NCI-H1694 treated with DMSO at 0.1 percent for 48 hours (cell line): ENCODE data around the gene WDTC1.
"Not testable (repeated sequence)": the region's sequence is repeated elsewhere in the genome, so short reads cannot be mapped to it uniquely, and the experiment has no call there.

Source experiments
- DNase-seq: peaks from one replicate; lab custom pipeline; 2025; lab: John Stamatoyannopoulos, UW

WDTC1 gene

DNA sequence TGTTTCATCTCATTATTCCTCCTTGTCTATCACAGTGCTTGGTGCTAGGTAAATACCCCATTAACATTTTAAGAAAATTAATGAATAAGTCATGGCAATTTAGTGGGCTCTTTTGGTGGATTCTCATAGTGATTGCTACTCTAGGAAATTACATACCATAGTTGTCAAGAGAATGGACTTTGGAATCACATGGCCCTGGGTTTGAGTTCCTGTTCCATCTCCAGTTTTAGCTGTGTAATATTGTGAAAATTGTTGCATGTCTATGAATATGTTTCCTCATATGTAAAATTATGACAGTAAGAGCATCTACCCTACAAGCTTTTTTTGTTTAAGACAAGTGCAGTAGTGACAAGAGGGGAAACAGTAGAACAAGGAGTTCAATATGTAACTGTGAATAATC lies 20.7 kb downstream of the WDTC1 start:
- DNase-seq, result no peak

DNA sequence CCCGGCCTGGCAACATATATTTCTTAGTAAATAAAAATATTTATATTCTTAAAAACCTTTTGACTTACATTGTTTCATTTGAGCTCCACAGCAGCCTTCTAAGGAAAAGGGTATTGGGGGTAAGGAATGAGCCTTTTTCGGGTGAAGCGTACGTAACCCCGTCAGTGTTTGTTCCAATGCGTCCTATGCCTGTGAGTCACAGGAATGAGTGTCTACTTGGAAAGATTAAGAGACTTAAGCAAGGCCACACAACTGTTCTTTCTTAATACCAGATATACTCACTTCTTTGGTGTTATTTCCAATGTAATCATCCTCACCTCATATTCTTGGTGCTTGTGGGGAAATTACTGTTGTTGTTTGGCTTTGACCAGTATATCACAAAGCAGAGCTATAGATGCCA lies 22.7 kb downstream of the WDTC1 start:
- DNase-seq, result no peak

DNA sequence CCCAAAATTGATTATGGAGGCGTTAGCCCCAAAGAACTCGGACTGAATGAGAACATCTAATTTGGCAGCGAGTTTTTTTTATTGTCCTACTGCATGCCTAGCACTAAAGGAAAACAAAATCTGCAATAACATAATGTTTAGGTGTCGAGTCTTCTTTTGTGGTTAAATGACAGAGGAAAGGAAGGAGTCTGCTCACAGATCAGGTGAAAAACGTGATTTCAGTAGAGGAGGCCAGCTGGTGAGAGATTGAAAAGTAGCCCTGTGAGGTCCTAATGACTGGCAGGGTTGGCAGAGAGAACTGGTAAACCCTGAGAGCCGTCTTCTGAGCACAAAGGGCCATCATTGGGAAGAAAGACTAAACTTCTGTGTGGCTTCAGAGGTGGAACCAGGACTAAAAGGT lies 24.2 kb downstream of the WDTC1 start:
- DNase-seq, result no peak

DNA sequence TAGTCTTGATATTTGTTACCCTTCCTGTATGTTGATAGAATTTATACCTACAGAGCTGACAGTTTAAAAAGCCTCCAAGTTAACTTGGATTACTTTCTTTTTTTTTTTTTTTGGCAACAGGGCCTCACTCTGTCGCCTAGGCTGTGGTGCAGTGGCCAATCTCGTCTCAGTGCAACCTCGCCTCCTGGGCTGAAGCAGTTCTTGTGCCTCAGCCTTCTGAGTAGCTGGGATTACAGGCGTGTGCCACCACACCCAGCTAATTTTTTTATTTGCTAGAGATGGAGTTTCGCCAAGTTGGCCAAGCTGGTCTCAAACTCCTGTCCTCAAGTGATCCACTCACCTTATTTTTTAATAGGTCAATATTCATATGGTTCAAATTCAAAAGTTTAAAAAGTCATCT lies 32.7 kb downstream of the WDTC1 start:
- no peak for DNase-seq

DNA sequence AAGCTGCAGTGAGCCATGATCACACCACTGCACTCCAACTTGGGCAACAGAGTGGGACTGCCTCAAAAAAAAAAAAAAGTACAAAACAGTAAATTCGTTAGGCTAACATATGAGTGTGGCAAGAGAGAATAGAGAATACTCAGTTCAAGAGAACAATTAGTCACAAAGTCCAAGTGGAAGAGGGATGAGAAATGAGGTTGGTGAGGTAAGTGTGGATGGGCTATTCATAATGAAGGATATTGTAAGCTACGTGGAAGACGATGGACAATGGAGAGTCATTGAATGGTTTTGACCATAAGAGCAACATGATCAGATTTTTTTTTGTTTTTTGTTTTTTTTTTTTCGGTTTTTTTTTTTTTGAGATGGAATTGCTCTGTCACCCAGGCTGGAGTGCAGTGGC lies 34.8 kb downstream of the WDTC1 start:
- DNase-seq, result no peak

DNA sequence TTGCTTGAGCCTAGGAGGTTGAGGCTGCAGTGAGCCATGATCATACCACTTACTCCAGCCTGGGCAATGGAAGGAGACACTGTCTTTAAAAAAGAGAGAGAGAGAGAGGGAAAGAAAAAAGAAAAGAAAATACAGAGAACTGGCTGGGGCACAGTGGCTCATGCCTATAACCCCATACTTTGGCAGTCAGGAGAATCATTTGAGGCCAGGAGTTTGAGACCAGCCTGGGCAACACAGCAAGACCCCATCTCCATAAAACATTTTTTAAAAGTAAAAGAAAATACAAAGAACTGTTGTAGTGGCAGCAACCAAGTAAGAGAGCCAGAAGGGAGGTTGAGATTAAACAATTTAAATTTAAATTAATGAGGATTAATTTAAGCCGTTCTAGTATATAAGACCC lies 39.8 kb downstream of the WDTC1 start:
- DNase-seq, result no peak

DNA sequence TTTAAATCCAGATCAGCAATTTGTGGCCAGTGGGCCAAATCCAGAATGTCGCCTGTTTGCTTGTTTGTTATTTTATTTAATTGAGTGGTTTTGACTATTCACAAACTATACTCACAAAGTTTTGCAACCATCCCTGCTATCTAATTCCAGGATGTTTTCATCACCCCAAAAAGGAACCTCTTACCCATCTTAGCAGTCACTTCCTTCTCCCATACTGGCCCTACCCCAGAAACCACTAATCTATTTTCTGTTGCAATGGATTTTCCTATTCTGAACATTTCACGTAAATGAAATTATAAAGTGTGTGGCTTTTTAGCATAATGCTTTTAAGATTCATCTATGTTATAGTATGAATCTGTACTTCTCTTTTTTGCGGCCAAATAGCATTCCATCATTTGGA lies 41.3 kb downstream of the WDTC1 start:
- no peak for DNase-seq

DNA sequence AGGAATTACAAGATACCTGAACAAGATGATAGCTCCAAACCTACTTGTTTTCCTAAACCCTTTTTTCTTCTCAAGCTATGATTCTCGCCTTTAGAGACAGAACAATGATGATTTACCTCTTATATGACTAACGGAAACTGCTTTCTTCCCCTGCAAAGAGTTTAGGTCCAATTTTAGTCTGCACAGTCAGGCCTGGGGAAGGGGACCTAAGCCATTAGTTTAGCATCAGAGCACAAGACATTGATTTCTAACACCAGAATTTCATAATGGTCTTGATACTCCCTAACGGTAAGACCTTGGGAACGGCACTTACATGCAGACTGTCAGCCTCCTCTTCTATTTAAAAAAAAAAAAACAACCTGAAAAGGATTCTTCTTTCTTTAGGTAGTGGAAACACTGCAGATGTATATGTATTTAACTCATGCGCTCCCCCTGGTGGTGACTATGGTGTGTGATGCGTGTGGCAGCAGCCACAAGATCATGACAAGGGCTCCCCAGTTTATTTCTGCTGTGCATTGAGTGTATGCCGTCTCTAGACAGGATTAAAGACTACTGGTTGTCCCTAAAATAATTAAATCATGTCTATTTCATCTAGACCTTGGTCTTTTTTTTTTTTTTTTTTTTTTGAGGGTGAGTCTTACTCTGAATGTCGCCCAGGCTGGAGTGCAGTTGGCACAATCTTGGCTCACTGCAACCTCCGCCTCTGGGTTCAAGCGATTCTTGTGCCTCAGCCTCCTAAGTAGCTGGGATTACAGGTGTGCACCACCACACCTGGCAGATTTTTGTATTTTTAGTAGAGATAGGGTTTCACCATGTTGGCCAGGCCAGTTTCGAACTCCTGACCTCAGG lies 50.2 kb downstream of the WDTC1 start:
- peak; percentile 65 for DNase-seq

DNA sequence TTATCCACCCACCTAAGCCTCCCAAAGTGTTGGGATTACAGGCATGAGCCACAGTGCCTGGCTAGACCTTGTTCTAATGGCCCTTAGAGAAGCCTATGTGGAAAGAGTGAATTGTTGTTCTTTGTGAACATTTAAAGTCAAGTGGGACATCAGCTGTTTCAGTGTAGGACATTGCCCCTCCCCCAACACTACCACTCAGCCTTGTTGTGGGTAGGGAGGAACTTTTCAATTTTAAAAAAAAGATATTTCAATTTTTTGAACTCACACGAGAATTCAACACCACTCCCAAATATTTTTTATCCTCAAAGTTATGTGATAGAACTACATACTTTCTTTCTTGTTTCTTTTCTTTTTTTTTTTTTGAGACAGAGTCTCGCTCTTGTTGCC lies 50.8 kb downstream of the WDTC1 start:
- DNase-seq, result no peak

DNA sequence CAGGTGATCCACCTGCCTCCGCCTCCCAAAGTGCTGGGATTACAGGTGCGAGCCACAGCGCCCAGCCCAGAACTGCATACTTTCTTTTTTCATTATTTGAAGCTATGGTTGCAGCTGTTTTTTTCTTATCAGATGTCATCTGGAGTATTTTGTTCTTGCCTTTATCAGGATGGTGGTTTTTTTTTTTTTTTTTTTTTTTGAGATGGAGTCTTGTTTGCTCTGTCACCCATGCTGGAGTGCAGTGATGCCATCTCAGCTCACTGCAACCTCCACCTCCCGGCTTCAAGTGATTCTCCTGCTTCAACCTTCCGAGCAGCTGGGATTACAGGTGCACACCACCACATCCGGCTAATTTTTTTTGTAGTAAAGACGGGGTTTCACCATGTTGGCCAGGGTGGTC lies 51.4 kb downstream of the WDTC1 start:
- not testable (repeated sequence) for DNase-seq

DNA sequence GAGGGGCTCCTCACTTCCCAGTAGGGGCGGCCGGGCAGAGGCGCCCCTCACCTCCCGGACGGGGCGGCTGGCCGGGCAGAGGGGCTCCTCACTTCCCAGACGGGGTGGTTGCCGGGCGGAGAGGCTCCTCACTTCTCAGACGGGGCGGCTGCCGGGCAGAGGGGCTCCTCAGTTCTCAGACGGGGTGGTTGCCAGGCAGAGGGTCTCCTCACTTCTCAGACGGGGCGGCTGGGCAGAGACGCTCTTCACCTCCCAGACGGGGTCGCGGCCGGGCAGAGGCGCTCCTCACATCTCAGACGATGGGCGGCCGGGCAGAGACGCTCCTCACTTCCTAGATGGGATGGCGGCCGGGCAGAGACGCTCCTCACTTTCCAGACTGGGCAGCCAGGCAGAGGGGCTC lies 54.7 kb downstream of the WDTC1 start:
- DNase-seq, result not testable (repeated sequence)

DNA sequence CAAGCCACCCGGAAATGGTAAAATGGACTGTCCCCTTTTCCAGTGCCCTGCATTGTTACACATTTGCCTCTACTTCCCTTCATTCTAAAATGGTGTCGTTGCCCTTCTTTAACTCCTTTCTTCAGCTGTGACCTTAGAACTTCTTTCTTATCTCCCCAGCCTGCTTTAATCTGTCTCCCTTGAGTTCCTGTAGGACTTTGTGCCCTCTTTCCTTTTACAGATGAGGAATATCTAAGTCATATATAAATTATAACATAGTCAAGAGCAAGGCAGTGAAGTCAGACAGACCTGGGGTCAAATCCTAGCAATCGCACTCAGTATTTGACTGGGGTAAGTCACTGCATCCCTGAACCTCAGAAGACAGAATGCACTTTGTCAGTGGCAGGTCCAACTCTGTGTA lies 56.1 kb downstream of the WDTC1 start:
- no peak for DNase-seq

DNA sequence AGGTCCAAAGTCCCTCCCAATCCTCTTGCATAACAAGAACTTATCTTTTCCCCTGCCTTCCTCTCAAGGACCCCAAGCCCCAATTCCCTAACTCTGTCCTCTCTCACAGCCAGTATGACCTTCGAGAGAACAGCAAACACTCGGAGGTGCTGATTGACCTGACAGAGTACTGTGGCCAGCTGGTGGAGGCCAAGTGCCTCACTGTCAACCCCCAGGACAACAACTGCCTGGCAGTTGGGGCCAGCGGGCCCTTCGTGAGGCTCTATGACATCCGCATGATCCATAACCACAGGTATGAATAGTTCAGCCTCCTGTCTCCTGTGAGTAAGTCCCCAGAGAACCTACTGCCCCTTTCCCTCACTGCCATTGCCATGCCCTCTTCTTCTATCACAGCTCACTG lies 57.7 kb downstream of the WDTC1 start:
- DNase-seq, result no peak

DNA sequence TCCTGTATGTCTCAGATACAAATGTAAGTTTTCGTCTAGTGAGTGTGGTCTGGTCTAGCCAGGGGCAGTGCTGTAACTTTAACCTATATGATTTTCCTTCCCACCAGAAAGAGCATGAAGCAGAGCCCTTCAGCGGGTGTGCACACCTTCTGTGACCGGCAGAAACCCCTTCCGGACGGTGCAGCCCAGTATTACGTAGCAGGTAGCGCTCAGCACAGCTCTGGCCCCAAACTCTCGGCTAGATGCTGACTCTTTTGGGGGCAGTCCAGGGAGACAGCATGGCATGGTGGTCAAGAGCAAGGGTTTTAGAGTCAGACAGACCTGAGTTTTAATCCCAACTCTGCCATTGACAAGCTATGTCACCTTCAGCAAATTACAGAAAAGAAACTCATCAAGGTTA lies 59.5 kb downstream of the WDTC1 start:
- DNase-seq, result no peak

DNA sequence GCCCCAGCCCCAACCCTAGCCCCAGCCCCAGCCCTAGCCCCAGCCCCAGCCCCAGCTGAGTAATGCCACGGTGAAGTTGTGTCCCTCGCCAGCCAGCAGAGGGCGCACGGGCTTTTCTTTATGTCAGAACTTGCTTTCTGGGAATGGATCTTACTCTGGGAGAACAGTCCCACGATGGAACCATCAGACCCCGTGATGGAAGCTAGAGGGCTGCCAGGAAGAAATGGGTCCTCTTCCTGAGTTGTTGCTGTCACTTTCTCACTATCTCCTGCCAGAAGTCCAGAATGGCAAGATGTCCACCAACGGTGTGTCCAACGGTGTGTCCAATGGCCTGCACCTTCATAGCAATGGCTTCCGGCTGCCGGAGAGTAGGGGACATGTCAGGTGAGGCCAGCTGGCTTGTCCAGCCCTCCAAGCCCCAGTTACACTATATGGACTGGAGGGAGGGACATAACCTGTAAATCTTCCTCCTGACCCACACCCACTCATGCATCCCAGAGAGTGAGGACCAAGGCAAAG lies 62.4 kb downstream of the WDTC1 start:
- peak; percentile 32 for DNase-seq

DNA sequence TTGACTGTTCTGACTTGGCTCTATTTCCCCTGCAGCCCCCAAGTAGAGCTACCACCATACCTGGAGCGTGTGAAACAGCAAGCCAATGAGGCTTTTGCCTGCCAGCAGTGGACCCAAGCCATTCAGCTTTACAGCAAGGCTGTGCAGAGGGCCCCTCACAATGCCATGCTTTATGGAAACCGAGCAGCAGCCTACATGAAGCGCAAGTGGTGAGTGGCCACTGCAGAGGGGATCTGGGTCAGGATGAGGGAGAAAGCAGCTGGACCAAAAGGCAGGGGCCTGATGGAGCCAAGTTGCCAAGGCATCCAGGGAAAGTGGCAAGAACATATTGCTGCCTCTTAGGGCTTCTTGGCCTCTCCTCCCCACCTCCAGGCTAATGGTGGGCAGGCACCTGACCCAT lies 63.5 kb downstream of the WDTC1 start:
- no peak for DNase-seq

DNA sequence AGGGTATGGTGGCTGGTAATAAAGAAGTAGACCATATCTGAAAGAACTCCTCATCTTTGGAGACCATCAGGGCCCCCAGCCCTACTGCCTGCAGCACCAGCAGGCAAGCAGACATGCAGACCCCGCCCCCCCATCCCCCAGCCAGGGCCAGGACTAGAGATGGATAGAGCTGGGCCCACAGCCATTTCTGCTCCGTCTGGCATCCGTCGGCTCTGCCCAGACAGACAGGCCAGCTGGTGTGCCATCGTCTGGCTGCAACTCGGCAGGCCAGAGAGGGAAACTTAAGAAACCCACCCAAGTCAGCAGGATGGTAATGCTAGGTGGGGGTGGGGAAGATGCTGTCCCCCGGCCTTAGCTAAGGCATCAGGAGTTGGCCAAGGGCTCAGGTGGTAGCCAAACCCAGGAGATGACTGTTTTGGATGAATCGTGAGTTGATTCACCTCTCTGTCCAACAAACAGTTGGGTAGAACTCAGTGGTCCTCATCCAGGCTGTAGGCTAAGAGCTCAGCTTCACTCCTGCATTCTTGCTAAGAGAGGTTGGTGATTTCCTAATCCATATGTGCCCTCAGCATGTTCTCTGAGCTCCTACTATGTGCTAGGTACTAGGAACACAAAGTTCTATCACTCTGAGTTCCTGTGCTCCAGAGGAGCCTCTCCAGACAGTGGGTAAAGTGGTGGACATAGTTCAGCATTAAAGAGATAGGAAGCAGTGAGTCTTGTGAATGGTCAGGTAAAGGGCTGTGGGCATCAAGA lies 64.4 kb downstream of the WDTC1 start:
- DNase-seq, result peak; percentile 46

DNA sequence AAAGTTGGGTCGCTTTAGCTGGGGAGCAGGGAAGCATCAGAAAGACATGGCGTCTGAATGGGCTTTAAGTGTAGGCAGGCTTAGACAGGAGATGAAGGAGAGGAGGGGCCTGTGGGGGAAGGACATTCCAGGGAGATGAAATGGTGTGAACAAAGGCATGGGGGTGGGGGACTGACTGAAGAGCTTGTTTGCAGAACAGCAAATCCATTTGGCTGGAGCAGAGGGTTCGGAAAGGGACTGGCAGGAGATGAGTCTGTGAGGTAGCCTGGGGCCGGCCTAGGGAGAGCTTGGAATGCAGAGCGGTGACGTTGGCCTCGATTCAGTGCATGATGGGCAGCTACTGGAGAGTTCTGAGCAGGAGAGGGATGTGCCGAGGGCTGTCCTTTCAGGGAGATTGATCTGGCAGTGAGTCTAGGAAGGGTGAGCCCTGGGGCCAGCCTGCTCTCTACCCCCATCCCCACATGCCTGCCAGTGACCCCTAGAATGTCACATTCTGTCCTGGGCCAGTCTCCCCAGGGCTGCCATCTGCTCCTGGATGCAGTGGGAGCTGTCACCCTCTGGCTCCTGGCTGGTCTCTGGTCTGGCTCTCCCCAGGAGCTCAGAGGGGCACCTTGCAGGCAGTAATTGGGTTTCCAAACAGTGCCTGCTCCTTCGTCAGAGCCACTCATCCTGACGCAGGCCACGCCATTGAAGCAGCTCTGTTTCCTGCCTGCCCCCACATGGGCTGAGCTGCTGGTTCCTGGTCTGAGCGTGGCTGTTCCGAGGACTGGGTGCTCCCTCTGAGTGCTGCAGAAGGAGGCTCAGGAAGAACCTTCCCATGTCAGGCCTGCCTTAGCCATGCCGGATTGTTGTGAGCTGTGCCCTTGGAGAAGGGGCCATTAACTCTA lies 65.2 kb downstream of the WDTC1 start:
- no peak for DNase-seq

DNA sequence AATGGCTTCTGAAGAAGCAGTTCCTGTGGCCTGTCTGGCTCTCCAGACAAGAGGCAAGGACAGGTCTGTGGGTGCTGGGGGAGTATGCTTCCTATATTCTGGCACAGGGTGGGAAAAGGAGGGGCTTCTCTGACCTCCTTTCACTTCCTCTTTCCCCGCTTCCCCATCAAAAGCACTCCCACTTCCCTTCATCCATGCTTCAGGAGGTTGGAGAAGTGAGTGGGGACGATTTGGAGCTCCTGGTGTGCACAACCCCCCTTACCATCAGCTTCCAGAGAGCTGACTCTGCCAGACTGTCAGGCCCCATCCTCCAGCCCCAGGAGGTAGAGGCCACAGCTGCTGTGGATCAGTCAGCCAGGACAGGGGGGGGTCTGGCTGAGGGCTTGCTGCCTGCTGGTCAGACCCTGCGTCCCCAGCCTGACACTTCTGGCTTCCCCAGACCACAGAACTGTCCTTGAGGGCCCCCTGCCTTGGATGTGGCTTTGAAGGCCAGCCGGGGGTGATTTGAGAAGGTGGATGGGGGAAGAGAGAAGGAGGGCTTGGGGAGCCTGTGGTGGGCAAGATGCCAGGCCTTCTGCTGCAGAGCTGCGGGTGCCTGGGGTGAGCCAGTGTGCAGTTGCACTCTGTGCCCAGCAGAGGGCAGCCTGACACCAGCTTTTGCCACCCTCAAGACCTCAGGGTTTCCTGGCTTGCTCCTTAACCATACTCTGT lies 66.1 kb downstream of the WDTC1 start:
- peak; percentile 90 for DNase-seq

DNA sequence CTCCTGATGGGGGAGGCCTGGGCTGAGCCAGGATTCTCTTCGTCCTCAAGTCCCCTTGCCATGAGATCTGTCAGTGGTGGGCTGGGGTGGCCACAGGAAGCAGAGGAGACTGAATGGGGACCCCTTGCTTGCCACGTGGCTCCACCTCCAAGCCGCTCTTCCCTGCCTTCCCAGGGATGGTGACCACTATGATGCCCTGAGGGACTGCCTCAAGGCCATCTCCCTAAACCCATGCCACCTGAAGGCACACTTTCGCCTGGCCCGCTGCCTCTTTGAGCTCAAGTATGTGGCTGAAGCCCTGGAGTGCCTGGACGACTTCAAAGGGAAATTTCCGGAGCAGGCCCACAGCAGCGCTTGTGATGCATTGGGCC lies 66.6 kb downstream of the WDTC1 start:
- no peak for DNase-seq

DNA sequence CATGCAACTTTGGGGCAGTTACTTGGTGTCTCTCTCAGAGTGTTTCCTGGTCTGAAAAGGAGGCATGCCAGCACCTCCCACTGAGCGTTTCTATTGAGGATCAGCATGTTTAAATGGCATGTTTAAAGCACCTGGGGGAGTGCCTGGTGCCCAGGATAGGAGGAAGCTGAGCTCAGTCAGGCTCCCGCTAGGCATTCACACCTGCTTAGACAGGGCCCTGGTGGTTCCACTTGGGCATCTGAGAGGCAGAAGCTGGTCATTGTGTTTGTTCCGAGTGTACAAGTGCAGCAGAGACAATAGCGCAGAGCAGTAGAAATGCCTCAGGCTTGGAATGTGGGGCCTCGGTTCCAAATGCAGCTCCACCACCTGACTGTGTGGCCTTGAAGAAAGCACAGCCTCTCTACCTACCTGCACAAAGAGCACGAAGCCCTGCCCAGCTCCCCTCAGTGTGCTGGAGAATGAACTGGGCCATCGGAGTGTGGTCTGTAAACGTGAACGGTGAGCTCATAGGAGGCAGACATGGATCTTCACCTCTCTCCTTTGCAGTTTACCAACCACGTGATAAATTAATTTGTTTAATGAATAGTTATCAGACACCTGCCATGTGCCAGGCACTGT lies 67.3 kb downstream of the WDTC1 start:
- no peak for DNase-seq
